Activated T-helper 2 cell treated with anti-CD3 and anti-CD28 coated beads, Interferon-gamma antibody, Interleukin-2, Interleukin-4, amounts not matched to agents 10 μg/mL and 5 μg/mL and 100 μg/mL, durations not matched to agents 14 hours and 24 hours and 36 hours (primary cell): ENCODE measurements around the gene TUFM. TPM values are rescaled to one million over a fixed set of nuclear protein-coding genes. Genes with fewer than 3 reads are reported as not detected.
A peak's percentile ranks its signal among the peaks of the same experiment; 100 is the strongest.

Source experiments
- DNase-seq: peaks from one replicate; pipeline ENCODE4 v3.0.0; 2021; ENCODE audit warnings: low spot score
- H3K27ac Mint-ChIP-seq: one replicate; pipeline ENCODE4 v1.8.0; 2021; ENCODE audit warnings: mixed read lengths
- H3K27me3 Mint-ChIP-seq: one replicate; pipeline ENCODE4 v1.8.0; 2021; ENCODE audit warnings: low read depth, mixed read lengths
- H3K36me3 Mint-ChIP-seq: one replicate; pipeline ENCODE4 v1.8.0; 2021; ENCODE audit warnings: low read depth, mixed read lengths
- H3K4me1 Mint-ChIP-seq: one replicate; pipeline ENCODE4 v1.8.0; 2021; ENCODE audit warnings: low read depth, mixed read lengths
- H3K4me3 Mint-ChIP-seq: one replicate; pipeline ENCODE4 v1.8.0; 2021; ENCODE audit warnings: low read depth, mild to moderate bottlenecking, moderate library complexity, mixed read lengths
- H3K9me3 Mint-ChIP-seq: one replicate; pipeline ENCODE4 v1.8.0; 2021; ENCODE audit warnings: mixed read lengths
- intact Hi-C: fragments of 100-400 bp; cut with micrococcal nuclease; formaldehyde crosslinking; loops from one replicate; pipeline ENCODE4 v1.15.1; 2023
- total RNA-seq: library from RNA; stranded (reverse); gene quantifications from 2 replicates; pipeline ENCODE4 v1.2.3, GENCODE V29; 2022

The TUFM gene
- total RNA-seq, 1 donor from 2014 or later = 202 TPM

DNA sequence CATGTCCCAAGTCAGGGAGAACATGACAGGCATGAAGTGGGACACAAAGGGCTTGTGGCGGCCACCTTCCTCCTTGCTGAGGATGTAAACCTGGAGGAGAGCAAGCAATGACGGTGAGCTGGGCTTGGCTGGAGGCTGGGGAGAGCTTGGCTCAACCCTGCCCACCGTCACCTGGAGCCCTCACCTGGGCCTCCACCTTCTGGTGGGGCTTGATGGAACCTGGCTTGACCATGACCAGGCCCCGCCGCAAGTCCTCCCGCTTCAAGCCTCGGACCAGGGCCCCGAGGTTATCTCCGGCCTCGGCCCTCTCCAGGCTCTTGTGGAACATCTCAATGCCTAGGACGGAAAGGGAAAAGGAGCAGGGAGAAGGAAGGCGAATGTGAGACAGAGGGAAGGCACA, 2.4 kb downstream of the TUFM start:
- Mint-ChIP-seq H3K9me3 (no peaks in the 10 kb centered on the region), H3K4me3 (peak overlapping the region; percentile 8), H3K4me1 (peaks cover 22% of the 10 kb centered on the region), H3K36me3 (peaks cover 52% of the 10 kb centered on the region), H3K27me3 (no peaks in the 10 kb centered on the region), H3K27ac (no peak overlapping the region)
- intact Hi-C loops = no loop called here
- no peak for DNase-seq

DNA sequence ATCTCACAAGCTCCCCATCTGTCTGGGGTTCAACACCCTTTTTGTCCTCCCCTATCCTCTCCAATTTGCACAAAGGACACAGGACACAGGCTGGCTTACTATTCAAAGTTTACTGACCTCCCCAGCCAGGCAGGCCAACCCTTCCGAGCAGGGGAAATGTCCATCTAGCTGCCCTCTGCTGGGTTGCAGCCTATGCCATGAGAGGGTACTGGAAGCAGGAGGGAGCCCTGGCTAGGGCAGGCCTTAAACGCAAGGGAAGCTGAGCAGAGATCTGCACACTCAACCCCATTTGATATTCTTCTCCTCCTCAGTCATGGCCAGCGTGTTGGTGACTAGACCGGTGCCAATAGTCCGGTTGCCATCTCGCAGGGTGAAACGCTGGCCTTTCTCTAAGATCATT, 3.5 kb downstream of the TUFM start:
- Mint-ChIP-seq H3K4me1 (peaks cover 23% of the 10 kb centered on the region), H3K36me3 (peaks cover 61% of the 10 kb centered on the region), H3K4me3 (no peak overlapping the region), H3K27me3 (no peaks in the 10 kb centered on the region), H3K9me3 (no peaks in the 10 kb centered on the region), H3K27ac (no peak overlapping the region)
- DNase-seq = no peak
- intact Hi-C loops = no loop called here

DNA sequence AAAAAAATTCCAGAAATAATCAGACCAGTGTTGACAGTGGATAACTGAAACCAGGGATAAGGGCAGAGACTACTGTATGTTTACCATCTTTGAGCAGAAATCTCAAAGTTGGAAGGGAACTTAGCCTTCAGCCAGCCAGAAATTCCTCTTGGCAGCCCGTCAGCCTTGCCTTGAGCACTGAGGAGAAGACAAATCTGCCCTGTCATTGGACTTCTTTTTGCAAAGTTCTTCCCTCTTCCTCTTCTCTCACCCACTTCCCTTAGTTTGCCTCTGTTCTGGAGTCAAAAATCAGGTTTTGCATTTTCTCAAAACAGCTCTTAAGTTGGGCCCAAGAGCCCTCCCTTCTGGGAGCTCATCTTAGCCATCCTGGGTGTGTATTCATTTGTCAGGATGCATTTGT, 6.2 kb downstream of the TUFM start:
- no peak overlapping the region for H3K4me3 Mint-ChIP-seq
- no peak for DNase-seq
- no peaks in the 10 kb centered on the region for H3K9me3 Mint-ChIP-seq
- no peaks in the 10 kb centered on the region for H3K27me3 Mint-ChIP-seq
- intact Hi-C loops = no loop called here
- H3K27ac Mint-ChIP-seq = peak overlapping the region; percentile 77
- H3K4me1 Mint-ChIP-seq = peaks cover 7% of the 10 kb centered on the region
- H3K36me3 Mint-ChIP-seq = peaks cover 76% of the 10 kb centered on the region

DNA sequence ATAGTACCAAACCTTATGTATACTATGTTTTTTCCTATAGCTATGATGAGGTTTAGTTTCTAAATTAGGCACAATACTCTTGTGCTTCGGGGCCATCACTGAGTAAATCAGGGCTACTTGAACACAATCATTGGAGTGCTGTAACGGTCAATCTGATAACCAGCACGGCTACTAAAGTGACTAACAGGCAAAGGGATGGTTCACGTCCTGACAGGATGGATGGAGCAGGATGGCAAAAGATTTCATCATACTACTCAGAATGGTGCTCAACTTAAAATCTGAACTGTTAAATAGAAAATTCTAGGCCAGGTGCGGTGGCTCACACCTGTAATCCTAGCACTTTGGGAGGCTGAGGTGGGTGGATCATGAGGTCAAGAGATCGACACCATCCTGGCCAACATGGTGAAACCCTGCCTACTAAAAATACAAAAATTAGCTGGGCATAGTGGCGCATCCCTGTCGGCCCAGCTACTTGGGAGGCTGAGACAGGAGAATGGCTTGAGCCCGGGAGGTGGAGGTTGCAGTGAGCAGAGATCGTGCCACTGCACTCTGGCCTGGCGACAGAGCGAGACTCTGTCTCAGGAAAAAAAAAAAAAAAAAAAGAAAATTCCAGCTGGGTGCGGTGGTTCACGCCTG, 7.0 kb downstream of the TUFM start:
- H3K27me3 Mint-ChIP-seq = no peaks in the 10 kb centered on the region
- intact Hi-C loops = no loop called here
- no peak overlapping the region for H3K27ac Mint-ChIP-seq
- no peaks in the 10 kb centered on the region for H3K9me3 Mint-ChIP-seq
- no peak overlapping the region for H3K4me3 Mint-ChIP-seq
- H3K36me3 Mint-ChIP-seq = peaks cover 75% of the 10 kb centered on the region
- no peak for DNase-seq
- peaks cover 2% of the 10 kb centered on the region for H3K4me1 Mint-ChIP-seq

DNA sequence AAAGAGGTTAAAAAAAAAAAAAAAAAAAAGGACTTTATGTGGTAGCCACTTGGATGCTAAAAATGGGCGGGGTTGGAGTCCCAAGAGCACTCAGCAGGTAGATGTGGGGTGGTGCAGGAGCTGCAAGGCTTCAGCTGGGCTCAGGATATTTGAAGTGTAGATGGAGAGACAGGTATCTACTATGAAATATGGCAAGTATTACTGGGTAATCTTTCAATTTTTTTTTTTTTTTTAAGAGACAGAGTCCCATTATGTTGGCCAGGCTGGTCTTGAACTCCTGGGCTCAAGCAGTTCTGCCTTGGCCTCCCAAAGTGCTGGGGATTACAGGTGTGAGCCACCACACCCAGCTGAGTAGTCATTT, 7.6 kb downstream of the TUFM start:
- intact Hi-C loops = no loop called here
- no peak for DNase-seq

DNA sequence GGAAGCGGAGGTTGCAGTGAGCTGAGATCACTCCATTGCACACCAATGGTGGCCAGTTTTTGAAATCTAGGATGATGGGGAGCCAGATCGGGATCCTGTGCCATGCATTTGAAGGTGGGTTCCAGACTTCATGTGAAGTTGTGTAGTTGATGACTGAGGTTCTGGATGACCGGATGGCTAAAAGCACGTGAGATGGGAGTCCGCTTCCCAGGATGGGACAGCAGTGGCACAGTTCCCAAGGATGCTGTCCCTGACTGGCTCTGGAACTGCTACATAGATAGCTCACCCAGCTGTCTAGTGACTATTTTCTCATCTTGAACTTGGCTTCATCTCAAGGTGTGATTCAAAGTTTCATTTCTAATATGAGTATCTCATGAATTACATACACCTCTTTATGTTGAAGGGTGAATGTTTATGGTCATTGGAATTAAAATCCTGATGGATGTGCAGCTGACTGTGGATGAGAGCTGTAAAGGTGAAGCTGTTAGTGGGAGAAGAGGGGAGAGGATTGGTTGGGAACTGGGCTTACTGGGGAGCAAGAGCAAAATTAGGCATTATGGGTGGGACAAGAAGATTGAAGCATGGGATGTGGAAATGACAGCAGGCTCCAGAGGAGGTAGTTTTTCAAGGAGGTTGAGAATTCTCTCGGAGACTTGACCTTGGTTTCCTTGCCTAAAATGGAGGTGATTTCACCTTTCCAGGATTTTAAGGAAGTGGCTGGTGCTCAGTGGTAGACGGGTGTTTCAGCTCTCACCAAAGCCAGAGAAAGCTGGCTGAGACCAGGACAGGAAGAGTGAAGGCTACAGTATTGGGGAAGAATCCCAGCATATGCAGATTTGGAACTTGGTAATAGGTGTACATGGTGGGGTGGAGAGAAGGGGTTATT, 8.2 kb downstream of the TUFM start:
- Mint-ChIP-seq H3K27ac (peak overlapping the region; percentile 24), H3K4me3 (no peak overlapping the region), H3K27me3 (no peaks in the 10 kb centered on the region), H3K36me3 (peaks cover 75% of the 10 kb centered on the region), H3K4me1 (peaks cover 2% of the 10 kb centered on the region), H3K9me3 (no peaks in the 10 kb centered on the region)
- no peak for DNase-seq
- intact Hi-C loops = no loop called here

More for the DNA sequence above, 7.6 kb downstream of the TUFM start:
- Mint-ChIP-seq H3K4me1 (peaks cover 2% of the 10 kb centered on the region), H3K36me3 (peaks cover 75% of the 10 kb centered on the region), H3K9me3 (no peaks in the 10 kb centered on the region), H3K27me3 (no peaks in the 10 kb centered on the region), H3K27ac (no peak overlapping the region), H3K4me3 (no peak overlapping the region)

DNA sequence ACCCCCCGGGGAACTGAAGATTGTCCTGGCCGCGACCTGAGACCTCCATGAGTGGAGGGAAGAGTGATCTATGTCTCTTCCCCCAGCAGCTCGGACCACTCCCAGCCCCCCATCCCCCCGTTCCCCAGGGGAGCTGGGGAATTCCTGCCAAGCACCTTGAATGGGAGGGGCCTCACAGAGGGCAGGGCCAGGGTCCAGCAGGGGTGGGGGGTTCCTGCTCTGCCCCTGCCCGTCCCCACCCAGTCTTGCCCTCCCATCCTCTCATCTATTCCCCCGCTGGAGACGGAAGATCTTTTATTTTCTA, 9.4 kb downstream of the TUFM start:
- no peaks in the 10 kb centered on the region for H3K27me3 Mint-ChIP-seq
- H3K4me1 Mint-ChIP-seq = peaks cover 2% of the 10 kb centered on the region
- H3K9me3 Mint-ChIP-seq = no peaks in the 10 kb centered on the region
- H3K36me3 Mint-ChIP-seq = peaks cover 76% of the 10 kb centered on the region
- intact Hi-C loops = no loop called here
- H3K27ac Mint-ChIP-seq = no peak overlapping the region
- H3K4me3 Mint-ChIP-seq = no peak overlapping the region
- DNase-seq = no peak

DNA sequence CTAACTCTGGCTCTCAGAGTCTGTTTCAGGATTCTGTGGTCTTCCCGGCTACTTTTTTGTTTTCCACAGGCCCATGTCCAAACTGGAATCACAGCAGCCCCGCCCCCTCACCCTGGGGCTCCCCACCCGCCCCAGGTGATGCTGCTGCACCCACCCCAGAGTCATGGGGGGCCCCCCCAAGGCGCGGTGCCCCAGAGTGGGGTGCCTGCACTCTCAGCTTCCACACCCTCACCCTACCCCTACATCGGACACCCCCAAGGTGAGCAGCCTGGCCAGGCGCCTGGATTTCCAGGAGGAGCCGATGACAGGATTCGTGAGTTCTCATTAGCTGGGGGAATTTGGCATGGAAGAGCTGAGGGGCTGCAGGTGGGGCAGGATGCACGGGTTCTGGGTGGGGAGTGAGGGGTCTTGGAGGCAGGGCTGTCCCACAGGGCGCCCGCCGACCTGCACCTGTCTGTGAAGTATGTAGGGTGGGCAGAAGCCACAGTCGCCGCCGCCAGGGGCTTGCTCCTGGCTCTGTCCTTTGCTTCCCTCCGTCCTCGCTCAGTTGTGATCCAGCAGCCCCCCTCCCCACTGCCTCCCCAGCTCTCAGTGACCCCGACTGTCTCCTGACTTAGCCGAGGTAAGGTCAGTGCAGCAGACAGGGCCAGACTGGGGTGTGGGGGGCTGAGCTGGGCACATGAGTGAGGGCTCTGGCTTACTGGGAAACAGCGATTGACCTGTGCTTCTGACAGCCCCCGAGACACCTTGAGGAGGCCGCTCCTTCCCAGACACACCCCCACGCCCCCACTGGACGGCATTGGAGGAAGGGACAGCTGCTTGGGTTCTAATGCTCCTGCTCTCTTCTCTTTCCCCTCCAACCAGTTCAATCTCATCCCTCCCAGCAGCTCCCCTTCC, 10.0 kb downstream of the TUFM start:
- no peak for DNase-seq
- H3K27me3 Mint-ChIP-seq = no peaks in the 10 kb centered on the region
- intact Hi-C loops = no loop called here
- H3K9me3 Mint-ChIP-seq = no peaks in the 10 kb centered on the region
- no peak overlapping the region for H3K27ac Mint-ChIP-seq
- peaks cover 2% of the 10 kb centered on the region for H3K4me1 Mint-ChIP-seq
- peaks cover 73% of the 10 kb centered on the region for H3K36me3 Mint-ChIP-seq
- H3K4me3 Mint-ChIP-seq = no peak overlapping the region

DNA sequence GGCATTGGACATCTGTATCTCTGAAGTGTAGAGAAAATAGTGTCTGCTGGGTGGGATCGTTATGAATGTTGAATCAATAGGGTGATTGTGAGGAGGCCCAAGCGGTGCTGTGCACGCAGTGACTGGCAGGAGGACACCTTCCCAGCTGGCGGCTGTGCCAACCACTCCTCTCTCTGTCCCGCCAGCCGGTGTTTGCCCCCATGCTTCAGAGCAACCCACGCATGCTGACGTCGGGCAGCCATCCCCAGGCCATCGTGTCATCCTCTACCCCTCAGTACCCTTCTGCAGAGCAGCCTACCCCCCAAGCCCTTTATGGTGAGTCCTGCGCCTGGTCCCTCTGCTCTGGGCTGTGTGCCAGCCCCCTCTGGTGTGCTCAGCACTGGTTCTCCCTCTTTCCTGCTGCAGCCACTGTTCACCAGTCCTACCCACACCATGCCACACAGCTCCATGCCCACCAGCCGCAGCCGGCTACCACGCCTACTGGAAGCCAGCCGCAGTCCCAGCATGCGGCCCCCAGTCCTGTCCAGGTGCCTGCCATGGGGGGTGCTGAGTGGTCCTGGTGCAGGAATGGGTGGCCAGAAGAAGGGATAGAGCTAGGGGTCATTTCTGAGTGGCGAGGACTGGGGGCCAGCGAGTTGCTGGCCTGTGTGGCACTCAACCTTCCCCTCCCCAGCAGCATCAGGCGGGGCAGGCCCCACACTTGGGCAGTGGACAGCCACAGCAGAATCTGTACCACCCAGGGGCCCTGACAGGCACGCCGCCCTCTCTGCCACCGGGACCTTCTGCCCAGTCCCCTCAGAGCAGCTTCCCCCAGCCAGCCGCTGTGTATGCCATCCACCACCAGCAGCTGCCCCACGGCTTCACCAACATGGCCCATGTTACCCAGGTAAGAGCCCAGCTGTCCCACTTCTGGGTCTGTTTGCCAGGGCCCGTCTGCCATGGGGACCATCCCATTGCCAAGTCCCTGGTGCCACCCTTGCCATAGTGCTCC, 11.0 kb downstream of the TUFM start:
- Mint-ChIP-seq H3K4me3 (no peak overlapping the region), H3K9me3 (no peaks in the 10 kb centered on the region), H3K27me3 (no peaks in the 10 kb centered on the region), H3K4me1 (peaks cover 2% of the 10 kb centered on the region), H3K27ac (no peak overlapping the region), H3K36me3 (peaks cover 81% of the 10 kb centered on the region)
- DNase-seq = no peak
- intact Hi-C loops = no loop called here

DNA sequence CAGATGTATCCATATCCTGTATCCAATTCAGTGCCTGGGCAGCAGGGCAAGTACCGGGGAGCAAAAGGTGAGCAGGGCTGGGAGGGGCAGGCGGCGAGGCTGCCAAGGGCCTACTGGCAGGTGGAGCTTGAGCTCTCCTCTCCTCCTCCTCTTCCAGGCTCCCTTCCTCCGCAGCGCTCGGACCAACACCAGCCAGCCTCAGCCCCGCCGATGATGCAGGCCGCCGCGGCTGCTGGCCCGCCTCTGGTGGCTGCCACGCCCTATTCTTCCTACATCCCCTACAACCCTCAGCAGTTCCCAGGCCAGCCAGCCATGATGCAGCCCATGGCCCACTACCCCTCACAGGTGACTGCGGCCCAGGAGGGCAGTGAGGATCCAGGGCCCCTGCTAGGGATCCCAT, 11.8 kb downstream of the TUFM start:
- Mint-ChIP-seq H3K9me3 (no peaks in the 10 kb centered on the region), H3K27ac (no peak overlapping the region), H3K27me3 (no peaks in the 10 kb centered on the region), H3K4me3 (no peak overlapping the region), H3K36me3 (peaks cover 89% of the 10 kb centered on the region), H3K4me1 (peaks cover 2% of the 10 kb centered on the region)
- no peak for DNase-seq
- intact Hi-C loops = no loop called here

DNA sequence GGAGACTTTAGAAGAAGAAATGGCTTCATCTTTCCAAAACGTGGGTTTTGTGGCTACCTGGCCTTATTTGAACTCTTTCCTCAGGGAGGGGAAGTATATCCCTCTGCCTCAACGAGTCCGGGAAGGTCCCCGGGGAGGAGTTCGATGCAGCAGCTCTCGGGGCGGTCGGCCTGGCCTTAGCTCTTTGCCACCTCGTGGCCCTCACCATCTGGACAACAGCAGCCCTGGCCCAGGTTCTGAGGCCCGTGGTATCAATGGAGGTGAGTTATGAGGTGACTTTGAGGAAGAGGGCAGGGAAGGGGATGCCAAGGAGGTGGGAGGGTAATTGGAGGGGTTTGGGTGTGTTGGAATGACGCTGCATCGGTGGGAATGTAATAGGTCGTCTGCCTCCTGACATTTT, 15.6 kb downstream of the TUFM start:
- no peaks in the 10 kb centered on the region for H3K9me3 Mint-ChIP-seq
- DNase-seq = no peak
- peaks cover 91% of the 10 kb centered on the region for H3K36me3 Mint-ChIP-seq
- no peak overlapping the region for H3K27ac Mint-ChIP-seq
- peaks cover 12% of the 10 kb centered on the region for H3K4me1 Mint-ChIP-seq
- no peaks in the 10 kb centered on the region for H3K27me3 Mint-ChIP-seq
- no peak overlapping the region for H3K4me3 Mint-ChIP-seq
- intact Hi-C loops = no loop called here

DNA sequence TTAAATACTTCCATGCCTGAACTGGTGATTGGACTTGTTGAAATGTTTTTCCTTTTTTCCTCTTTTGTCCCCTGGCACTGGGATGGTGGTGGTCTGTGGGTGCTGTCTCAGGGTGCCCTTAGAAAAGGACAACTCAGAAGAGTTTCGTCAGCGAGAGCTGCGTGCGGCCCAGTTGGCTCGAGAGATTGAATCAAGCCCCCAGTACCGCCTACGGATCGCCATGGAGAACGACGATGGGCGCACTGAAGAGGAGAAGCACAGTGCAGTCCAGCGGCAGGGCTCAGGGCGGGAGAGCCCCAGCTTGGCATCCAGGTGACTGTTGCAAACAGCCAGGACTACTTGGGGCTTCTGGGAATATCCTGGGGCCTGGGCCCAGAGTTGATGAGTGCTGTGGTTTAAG, 16.4 kb downstream of the TUFM start:
- H3K4me1 Mint-ChIP-seq = peaks cover 19% of the 10 kb centered on the region
- no peak overlapping the region for H3K4me3 Mint-ChIP-seq
- no peaks in the 10 kb centered on the region for H3K27me3 Mint-ChIP-seq
- H3K27ac Mint-ChIP-seq = no peak overlapping the region
- no peaks in the 10 kb centered on the region for H3K9me3 Mint-ChIP-seq
- intact Hi-C loops = no loop called here
- peaks cover 91% of the 10 kb centered on the region for H3K36me3 Mint-ChIP-seq
- DNase-seq = no peak
